Stimulated activated CD4-positive, alpha-beta T cell treated with anti-CD3 and anti-CD28 coated beads, Interleukin-2, amount 100 ng/mL, for 48 hours (primary cell): ENCODE data around the gene CMTR1.
A peak's percentile ranks its signal among the peaks of the same experiment; 100 is the strongest.
"Not testable (repeated sequence)": the region's sequence is repeated elsewhere in the genome, so short reads cannot be mapped to it uniquely, and the experiment has no call there.

Experiments
- DNase-seq, 2 donors: peaks; one replicate each; pipeline ENCODE4 v3.0.0-alpha.2; 2020

The CMTR1 gene

DNA sequence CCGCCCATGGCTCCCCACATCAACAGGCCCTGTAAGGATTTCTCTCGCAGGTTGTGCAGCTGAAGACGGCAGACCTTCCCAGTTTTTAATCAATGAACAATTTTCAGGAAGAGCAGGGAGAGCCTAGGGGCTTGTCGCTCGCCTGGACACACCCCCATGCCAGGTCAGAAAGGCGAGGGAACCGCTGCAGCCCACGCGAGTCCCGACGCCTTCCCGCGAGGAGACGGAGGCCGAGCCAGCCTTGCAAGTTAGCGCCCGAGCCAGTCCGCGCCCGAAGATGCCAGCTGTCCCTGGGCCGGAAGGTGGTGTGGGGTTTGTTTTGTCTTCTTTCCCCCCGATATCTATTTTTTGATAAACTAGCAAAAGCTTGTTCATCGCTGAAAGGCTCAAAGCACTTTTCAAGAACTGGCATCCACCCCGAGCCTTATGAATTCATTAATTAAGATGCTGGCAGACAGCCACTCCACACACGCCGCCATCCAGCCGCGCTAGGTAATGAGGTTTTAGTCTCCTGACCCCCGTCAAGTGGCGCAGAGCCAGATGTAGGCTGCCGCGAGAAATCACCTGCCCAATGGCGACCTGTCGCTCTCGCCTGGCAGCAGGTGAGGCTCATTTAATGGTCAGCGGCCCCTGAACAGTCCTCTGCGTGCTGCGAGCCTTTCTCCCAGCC is 60.1 kb downstream of the CMTR1 start:
- DNase-seq, result no peak

DNA sequence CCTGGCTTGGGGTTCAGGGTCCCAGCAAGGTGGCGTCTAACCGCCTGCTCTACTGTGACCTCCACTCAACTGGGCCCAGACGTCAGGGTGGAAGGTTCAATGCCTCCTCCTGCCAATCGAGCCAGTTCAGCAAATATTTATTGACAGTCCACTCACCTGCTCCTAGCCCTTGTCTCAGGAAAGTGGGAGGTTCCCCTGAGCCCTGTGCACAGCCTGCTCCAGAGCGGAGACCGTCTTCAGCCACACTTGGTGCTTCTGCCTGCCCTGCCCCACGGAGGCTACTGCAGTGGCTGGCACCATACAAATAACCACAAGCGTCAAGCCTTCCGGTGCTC is 60.6 kb downstream of the CMTR1 start:
- DNase-seq, result no peak

- no peak for DNase-seq
These were observed 62.4 kb downstream of the CMTR1 start for GRCh38 chr6:37495244-37495934.

DNA sequence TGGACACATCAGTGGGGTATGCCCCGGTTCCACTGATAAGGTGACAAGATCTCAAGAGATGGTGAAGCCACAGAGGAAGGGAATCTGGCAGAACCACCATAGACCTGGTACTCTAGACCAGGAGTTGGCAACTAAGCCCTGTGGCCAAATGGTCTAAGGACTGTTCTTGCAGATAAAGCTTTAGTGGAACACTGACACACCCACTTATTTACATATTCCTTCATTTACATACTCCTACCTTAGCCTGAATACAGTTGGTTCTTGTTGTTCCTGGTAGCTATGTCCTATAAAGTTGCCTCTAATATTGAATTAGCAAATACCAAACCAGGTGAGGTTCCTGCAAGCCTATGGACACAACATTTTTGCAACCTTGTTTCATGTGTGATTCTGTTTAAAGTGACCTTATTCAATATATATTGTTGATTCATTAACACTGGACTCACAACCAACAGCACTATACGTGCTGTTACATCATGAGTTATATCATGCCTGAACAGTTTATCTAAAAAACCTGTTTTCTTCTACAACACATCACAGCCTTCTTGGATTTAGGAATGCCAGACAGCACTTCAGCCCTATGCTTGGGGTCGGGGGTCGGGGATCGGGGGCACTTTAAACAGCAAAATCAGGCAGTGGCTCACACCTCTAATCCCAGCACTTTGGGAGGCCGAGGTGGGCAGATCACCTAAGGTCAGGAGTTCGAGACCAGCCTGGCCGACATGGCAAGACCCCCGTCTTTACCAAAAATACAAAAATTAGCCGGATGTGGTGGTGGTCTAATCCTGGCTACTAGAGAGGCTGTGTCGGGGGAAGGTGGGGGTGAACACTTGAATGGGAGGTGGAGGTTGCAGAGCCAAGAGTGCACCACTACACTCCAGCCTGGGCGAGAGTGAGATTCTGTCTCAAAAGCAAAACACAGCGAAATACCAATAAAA is 64.2 kb downstream of the CMTR1 start:
- no peak for DNase-seq

GRCh38 chr6:37499433-37500293 is 66.6 kb downstream of the CMTR1 start, which contains the start of gene CCDC167:
TSS of gene CCDC167 (minus strand) at chr6:37499893. CDS start at chr6:37499863, 30 bp downstream.
- DNase-seq, result peak; percentile 96 to 97

DNA sequence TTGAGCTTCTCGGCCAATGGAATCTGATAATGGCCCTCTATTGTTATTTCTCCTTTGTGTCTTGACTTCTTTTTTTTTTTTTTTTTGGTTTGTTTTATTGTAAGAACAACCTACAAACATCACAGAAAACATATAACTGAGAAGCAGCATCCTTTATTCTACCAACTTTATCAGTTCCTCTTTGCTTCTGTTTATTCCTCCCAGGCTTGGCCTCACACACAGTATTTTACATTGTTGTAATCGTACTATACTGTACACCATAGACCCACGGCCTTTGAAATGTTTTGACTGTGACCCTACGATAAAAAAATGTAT is 67.2 kb downstream of the CMTR1 start:
- no peak for DNase-seq

DNA sequence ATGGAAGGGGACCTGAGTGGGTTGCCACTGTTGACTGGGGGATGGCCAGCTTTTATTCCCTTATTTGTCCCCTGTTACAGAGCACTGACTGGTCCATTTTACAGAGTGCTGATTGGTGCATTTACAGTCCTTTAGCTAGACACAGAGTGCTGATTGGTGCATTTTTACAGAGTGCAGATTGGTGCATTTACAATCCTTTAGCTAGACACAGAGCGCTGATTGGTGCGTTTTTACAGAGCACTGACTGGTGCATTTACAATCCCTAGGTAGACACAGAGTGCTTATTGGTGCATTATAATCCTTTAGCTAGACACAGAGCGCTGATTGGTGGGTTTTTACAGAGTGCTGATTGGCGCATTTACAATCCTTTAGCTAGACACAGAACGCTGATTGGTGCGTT is 67.9 kb downstream of the CMTR1 start:
- not testable (repeated sequence) for DNase-seq

DNA sequence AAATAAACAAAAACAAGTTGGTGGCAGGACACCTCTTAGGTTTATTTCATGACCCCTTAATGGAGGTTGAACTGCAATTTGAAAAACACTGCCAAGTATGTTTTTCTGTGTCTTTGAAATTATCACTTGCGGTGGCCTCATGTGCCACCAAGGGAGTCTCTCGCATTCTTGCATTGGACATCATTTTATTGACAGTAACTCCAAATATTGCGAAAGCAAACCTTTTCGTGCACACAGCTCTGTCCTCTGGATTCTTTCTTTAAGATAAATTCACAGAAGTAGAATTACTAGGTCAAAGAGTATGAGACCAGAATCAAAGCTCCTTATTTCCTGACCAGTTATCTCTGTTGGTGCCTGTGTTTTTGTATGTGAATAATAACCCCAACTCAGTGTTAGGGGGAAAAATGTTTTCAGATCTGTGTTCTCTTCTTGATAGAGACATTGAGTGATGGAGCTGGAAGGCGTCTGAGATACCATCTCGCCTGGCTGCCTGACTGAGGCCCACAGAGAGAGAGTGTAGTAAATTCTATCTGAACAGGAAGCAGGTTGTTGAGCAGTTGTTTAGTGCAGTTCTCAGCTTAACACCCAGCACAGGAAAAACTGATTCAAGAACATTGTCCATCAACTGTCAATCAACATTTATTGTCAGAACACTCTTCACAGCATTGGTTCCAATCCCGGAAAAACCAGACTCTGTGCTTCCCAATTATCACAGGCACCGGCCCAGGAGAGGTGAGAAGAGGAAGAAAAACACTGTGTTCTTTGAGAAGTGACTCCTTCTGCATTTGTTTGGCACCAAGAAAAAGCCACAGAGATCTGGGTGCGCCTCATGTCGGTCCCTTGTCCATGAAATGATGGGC is 68.8 kb downstream of the CMTR1 start:
- DNase-seq, result no peak

- no peak for DNase-seq
These were observed 69.8 kb downstream of the CMTR1 start for GRCh38 chr6:37502703-37503291.

- no peak for DNase-seq
These were observed 70.4 kb downstream of the CMTR1 start for GRCh38 chr6:37503309-37503965.

GRCh38 chr6:37504024-37504423 is 71.0 kb downstream of the CMTR1 start:
- DNase-seq, result no peak

- no peak for DNase-seq
These were observed 73.5 kb downstream of the CMTR1 start for GRCh38 chr6:37506479-37506878.

- DNase-seq, result no peak
These were observed 74.1 kb downstream of the CMTR1 start for GRCh38 chr6:37507077-37507476.

DNA sequence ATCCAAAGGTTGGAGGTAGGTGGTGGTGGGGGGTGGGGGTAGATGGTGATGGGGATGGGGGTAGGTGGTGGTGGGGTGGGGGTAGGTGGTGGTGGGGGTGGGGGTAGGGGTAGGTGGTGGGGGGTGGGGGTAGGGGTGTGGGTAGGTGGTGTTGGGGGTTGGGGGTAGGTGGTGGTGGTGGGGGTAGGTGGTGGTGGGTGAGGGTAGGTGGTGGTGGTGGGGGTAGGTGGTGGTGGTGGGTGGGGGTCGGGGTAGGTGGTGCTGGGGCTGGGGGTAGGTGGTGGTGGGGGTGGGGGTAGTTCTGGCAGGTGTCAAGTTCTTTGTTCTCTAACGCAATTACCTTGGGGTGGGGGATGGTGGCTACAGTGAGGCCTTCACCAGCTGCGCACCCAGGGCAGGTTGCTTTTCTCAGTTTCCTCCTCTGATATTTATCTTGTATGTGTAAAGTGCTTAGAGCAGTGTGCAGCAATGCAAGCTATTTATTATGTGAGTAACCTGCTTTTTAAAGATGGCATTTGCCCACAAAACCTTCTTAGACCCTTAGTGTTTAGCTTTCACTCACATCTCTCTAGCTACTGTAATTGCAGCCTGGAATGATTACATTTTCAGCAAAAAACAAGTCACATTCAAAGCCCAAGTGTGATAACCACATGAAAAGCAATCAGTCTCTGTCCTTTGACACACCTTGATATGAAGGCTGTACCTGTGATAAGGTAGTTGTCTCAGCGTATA is 74.8 kb downstream of the CMTR1 start:
- no peak for DNase-seq

- DNase-seq, result no peak
These were observed 78.2 kb downstream of the CMTR1 start for GRCh38 chr6:37511201-37511600.

- DNase-seq, result no peak
These were observed 78.9 kb downstream of the CMTR1 start for GRCh38 chr6:37511910-37512399.

DNA sequence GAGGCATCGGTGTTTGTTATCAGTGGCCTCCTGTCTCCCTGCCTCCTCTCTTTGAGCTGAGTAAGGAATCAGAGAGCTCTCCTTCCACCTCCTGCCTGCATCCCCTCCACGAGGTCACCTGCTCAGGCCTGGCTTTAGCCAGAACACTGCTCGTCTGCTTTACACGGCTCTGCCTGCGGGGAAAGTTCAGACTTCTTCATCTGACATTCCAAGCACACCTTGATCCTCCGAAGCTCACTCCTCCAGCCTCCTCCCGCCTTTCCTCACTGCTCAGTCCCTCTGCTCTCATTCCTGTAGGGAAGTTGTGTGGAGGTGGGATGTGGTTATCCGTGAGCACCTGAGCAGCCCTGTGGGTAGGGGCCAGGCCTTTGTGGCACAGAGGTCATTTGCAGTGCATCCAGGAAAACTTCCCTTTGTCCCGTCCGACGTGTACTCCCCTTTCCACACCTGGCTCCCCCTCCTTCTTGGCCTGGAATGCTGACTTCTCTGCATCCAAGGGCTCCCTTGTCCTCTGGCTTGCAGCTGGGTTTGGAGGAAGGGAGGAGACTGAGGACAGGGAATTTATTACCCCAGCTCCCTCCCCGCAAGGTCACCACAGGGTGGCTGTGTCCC is 79.5 kb downstream of the CMTR1 start:
- no peak for DNase-seq

DNA sequence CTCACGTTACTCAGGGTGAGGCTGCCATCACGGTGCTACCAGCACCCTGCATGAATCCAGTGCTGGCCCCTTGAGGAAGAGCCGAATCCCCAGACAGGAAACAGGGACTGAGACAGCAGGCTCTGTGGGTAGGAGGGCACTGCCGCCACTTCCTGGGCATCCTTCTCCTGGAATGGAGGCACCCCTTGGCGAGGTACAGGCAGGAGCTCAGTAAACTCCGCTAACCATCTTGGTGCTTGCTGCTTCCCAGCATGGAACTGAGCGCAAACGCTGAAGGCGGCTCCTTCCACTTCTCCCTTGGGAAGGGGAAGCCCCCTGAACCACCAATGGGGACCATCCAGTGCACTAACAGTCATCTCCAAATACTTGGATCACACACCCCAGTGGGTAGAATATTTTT is 80.1 kb downstream of the CMTR1 start:
- no peak for DNase-seq

GRCh38 chr6:37513576-37513975 is 80.6 kb downstream of the CMTR1 start:
- no peak for DNase-seq
